GM23338 (cell line): ENCODE measurements around the gene TENT5C. TPM values are rescaled to one million over a fixed set of nuclear protein-coding genes. Genes with fewer than 3 reads are reported as not detected.

Source experiments
- ATAC-seq: fragments of 200-7000 bp; cut with Tn5 transposase; 3 replicates; pipeline ENCODE4 v1.9.1; 2020
- DNase-seq: peaks from one replicate; pipeline ENCODE4 v3.0.0-alpha.2; 2015; ENCODE audit warnings: low spot score
- H2AFZ ChIP-seq: fragments of 200-600 bp; sonication (generic); 2 replicates; pipeline ENCODE4 v1.8.0; 2016; ENCODE audit warnings: antibody characterized with exemption, mild to moderate bottlenecking, moderate library complexity
- H3F3A ChIP-seq: fragments of 200-600 bp; sonication (generic); replicated peaks from 2 replicates; pipeline ENCODE4 v1.8.0; 2017; ENCODE audit warnings: antibody characterized with exemption, mixed run types, low read depth
- H3K27ac ChIP-seq: fragments of 200-600 bp; sonication (generic); 2 replicates; pipeline ENCODE4 v1.6.1; 2016; ENCODE audit warnings: low read depth
- H3K27me3 ChIP-seq: fragments of 200-600 bp; sonication (generic); 2 replicates; pipeline ENCODE4 v1.8.0; 2016; ENCODE audit warnings: mild to moderate bottlenecking, mixed run types, moderate library complexity; ENCODE audit not compliant: insufficient read depth
- H3K36me3 ChIP-seq: fragments of 200-600 bp; sonication (generic); 2 replicates; pipeline ENCODE4 v1.8.0; 2016; ENCODE audit warnings: mild to moderate bottlenecking; ENCODE audit not compliant: insufficient read depth
- H3K4me1 ChIP-seq: fragments of 200-600 bp; sonication (generic); 2 replicates; pipeline ENCODE4 v1.8.0; 2016; ENCODE audit warnings: mild to moderate bottlenecking, moderate library complexity; ENCODE audit not compliant: insufficient read depth
- H3K4me2 ChIP-seq: fragments of 200-600 bp; sonication (generic); 2 replicates; pipeline ENCODE4 v1.7.1; 2017; ENCODE audit warnings: mixed run types
- H3K4me3 ChIP-seq: fragments of 200-600 bp; sonication (generic); 2 replicates; pipeline ENCODE4 v1.6.1; 2016; ENCODE audit warnings: mixed run types
- H3K79me2 ChIP-seq: fragments of 200-600 bp; sonication (generic); replicated peaks from 2 replicates; pipeline ENCODE4 v1.8.0; 2017; ENCODE audit warnings: mild to moderate bottlenecking; ENCODE audit not compliant: insufficient read depth
- H3K9me2 ChIP-seq: fragments of 200-600 bp; sonication (generic); 2 replicates; pipeline ENCODE4 v1.8.0; 2017; ENCODE audit not compliant: insufficient read depth
- H4K20me1 ChIP-seq: fragments of 200-600 bp; sonication (generic); replicated peaks from 2 replicates; pipeline ENCODE4 v1.8.0; 2017; ENCODE audit warnings: mild to moderate bottlenecking; ENCODE audit not compliant: insufficient read depth
- H3K27ac Mint-ChIP-seq: 2 replicates; pipeline ENCODE4 v1.8.0; 2020; ENCODE audit warnings: inconsistent platforms, mild to moderate bottlenecking, moderate library complexity, mixed read lengths
- H3K27me3 Mint-ChIP-seq: 3 replicates; pipeline ENCODE4 v1.8.0; 2022; ENCODE audit warnings: low read depth, mild to moderate bottlenecking, moderate library complexity, mixed read lengths, inconsistent platforms; ENCODE audit not compliant: insufficient read depth, poor library complexity
- H3K36me3 Mint-ChIP-seq: 3 replicates; pipeline ENCODE4 v1.8.0; 2021; ENCODE audit warnings: low read depth, mild to moderate bottlenecking, inconsistent platforms, moderate library complexity, mixed read lengths
- H3K4me1 Mint-ChIP-seq: 3 replicates; pipeline ENCODE4 v1.8.0; 2020; ENCODE audit warnings: mild to moderate bottlenecking, inconsistent platforms, mixed read lengths
- H3K4me3 Mint-ChIP-seq: 3 replicates; pipeline ENCODE4 v1.8.0; 2021; ENCODE audit warnings: moderate library complexity, mild to moderate bottlenecking, inconsistent platforms, mixed read lengths
- H3K9me3 Mint-ChIP-seq: 3 replicates; pipeline ENCODE4 v1.8.0; 2020; ENCODE audit warnings: moderate library complexity, mild to moderate bottlenecking, inconsistent platforms, mixed read lengths
- ETS1 ChIP-seq: IDR thresholded peaks from 2 replicates; pipeline ENCODE4 v1.6.1; 2016; ENCODE audit warnings: antibody characterized with exemption
- EZH2phosphoT487 ChIP-seq: fragments of 200-600 bp; sonication (generic); IDR thresholded peaks from one replicate; pipeline ENCODE4 v1.8.1; 2018; ENCODE audit warnings: antibody characterized with exemption; ENCODE audit not compliant: unreplicated experiment
- JUNB ChIP-seq: IDR thresholded peaks from one replicate; pipeline ENCODE4 v1.6.1; 2016; ENCODE audit warnings: antibody characterized with exemption; ENCODE audit not compliant: unreplicated experiment
- NANOG ChIP-seq: IDR thresholded peaks from 2 replicates; pipeline ENCODE4 v1.6.1; 2016; ENCODE audit warnings: antibody characterized with exemption, borderline replicate concordance
- REST ChIP-seq: IDR thresholded peaks from one replicate; pipeline ENCODE4 v1.6.1; 2018; ENCODE audit warnings: antibody characterized with exemption; ENCODE audit not compliant: unreplicated experiment
- STAT1 ChIP-seq: IDR thresholded peaks from one replicate; pipeline ENCODE4 v1.6.1; 2016; ENCODE audit warnings: antibody characterized with exemption; ENCODE audit not compliant: unreplicated experiment
- ZNF331 ChIP-seq: fragments of 250-450 bp; sonication (Bioruptor Pico); IDR thresholded peaks from 2 replicates; pipeline ENCODE4 v1.5.0; 2020; ENCODE audit warnings: low read depth, mild to moderate bottlenecking, moderate library complexity
- ZNF462 ChIP-seq: fragments of 250-450 bp; sonication (Bioruptor Pico); IDR thresholded peaks from 2 replicates; pipeline ENCODE4 v1.5.0; 2020; ENCODE audit warnings: mild to moderate bottlenecking, moderate library complexity
- polyA plus RNA-seq: library from polyadenylated mRNA; unstranded; fragments of >200 nt; fragmentation: Nextera tagmentation; extraction: Ambion mirVana; gene quantifications from 2 replicates; pipeline ENCODE4 v1.2.1, GENCODE V29; 2016
- total RNA-seq: library from RNA; depleted of rRNA; stranded (reverse); fragments of >200 nt; shearing (Covaris generic); gene quantifications from 2 replicates; pipeline ENCODE4 v1.2.3, GENCODE V29; 2014

TENT5C gene
- total and polyA plus RNA-seq, 2 experiments from 2014 or later, result 0.23 to 0.80 TPM

- TF ChIP-seq REST, result no peak
- TF ChIP-seq NANOG, result no peak
- no peak for TF ChIP-seq EZH2phosphoT487
These were observed 4.2 kb downstream of the TENT5C start (continued) for GRCh38 chr1:117610036-117610435.

GRCh38 chr1:117611121-117611601 is 5.3 kb downstream of the TENT5C start:
- Mint-ChIP-seq H3K9me3 (no peaks in the 10 kb centered on the region), H3K4me3 (no peak overlapping the region), H3K27me3 (peaks cover 23% of the 10 kb centered on the region), H3K27ac (no peak overlapping the region), H3K36me3 (no peaks in the 10 kb centered on the region), H3K4me1 (peaks cover 35% of the 10 kb centered on the region)
- no peak for ATAC-seq
- Histone ChIP-seq H3K36me3 (no peaks in the 10 kb centered on the region), H3K4me1 (peaks cover 14% of the 10 kb centered on the region), H3K27me3 (peaks cover 33% of the 10 kb centered on the region), H3F3A (no peaks in the 10 kb centered on the region), H3K4me3 (no peak overlapping the region), H4K20me1 (no peaks in the 10 kb centered on the region), H3K27ac (no peak overlapping the region), H3K4me2 (no peak overlapping the region), H2AFZ (no peak overlapping the region), H3K79me2 (no peaks in the 10 kb centered on the region), H3K9me2 (no peaks in the 10 kb centered on the region)
- DNase-seq, result no peak
- no peak for TF ChIP-seq ZNF331 (CRISPR knock-in tag)
- TF ChIP-seq NANOG, result no peak
- TF ChIP-seq ETS1, result no peak
- TF ChIP-seq ZNF462 (CRISPR knock-in tag), result no peak
- no peak for TF ChIP-seq EZH2phosphoT487
- no peak for TF ChIP-seq STAT1
- TF ChIP-seq JUNB, result no peak
- no peak for TF ChIP-seq REST
